Measurements from ENCODE around the gene KLKB1.

- TF ChIP-seq SP1 (IDR thresholded peaks at IDR 0.05), result no peak
- TF ChIP-seq ARNT (IDR thresholded peaks at IDR 0.05), result no peak
- no peak for TF ChIP-seq FOXA1 (IDR thresholded peaks at IDR 0.05)
- no peak for TF ChIP-seq NFRKB (IDR thresholded peaks at IDR 0.05)
- TF ChIP-seq BHLHE40 (IDR thresholded peaks at IDR 0.05; ENCODE audit: borderline replicate concordance), result no peak
- no peak for TF ChIP-seq LEF1 (IDR thresholded peaks at IDR 0.05; ENCODE audit: borderline replicate concordance)
- no peak for TF ChIP-seq PKNOX1 (IDR thresholded peaks at IDR 0.05)
- no peak for TF ChIP-seq TARDBP (IDR thresholded peaks at IDR 0.05)
- TF ChIP-seq ZNF384 (IDR thresholded peaks at IDR 0.05), result no peak
- no peak for TF ChIP-seq ELF4 (IDR thresholded peaks at IDR 0.05)
- no peak for TF ChIP-seq FOXM1 (IDR thresholded peaks at IDR 0.05; ENCODE audit: borderline replicate concordance)
- TF ChIP-seq SUZ12 (IDR thresholded peaks at IDR 0.05), result no peak
- TF ChIP-seq HDGF (IDR thresholded peaks at IDR 0.05; ENCODE audit: borderline replicate concordance), result no peak
- no peak for TF ChIP-seq L3MBTL2 (conservative IDR thresholded peaks at IDR 0.05)
Observed at GRCh38 chr4:186266729-186267456, 39.6 kb downstream of the KLKB1 start.
